Stimulated activated CD8-positive, alpha-beta memory T cell treated with anti-CD3 and anti-CD28 coated beads, Interleukin-15, amount 100 ng/mL, for 1 hour (primary cell): ENCODE measurements around the gene TPX2.

Source experiments
- DNase-seq: peaks from one replicate; pipeline ENCODE4 v3.0.0-alpha.2; 2020; ENCODE audit warnings: low read depth

The TPX2 gene

GRCh38 chr20:31760519-31761240 lies 21.6 kb downstream of the TPX2 start:
- no peak for DNase-seq

GRCh38 chr20:31764641-31765305 lies 25.7 kb downstream of the TPX2 start:
- no peak for DNase-seq

- DNase-seq, result no peak
Measured at GRCh38 chr20:31767805-31768204, 28.7 kb downstream of the TPX2 start.

GRCh38 chr20:31769681-31770080 lies 30.6 kb downstream of the TPX2 start:
- DNase-seq, result no peak

- DNase-seq, result no peak
Measured at GRCh38 chr20:31770243-31770642, 31.2 kb downstream of the TPX2 start.

GRCh38 chr20:31774408-31774807 lies 35.3 kb downstream of the TPX2 start:
- DNase-seq, result no peak

- DNase-seq, result no peak
Measured at GRCh38 chr20:31780839-31781238, 41.7 kb downstream of the TPX2 start.

- no peak for DNase-seq
Measured at GRCh38 chr20:31781945-31782344, 42.9 kb downstream of the TPX2 start.

- no peak for DNase-seq
Measured at GRCh38 chr20:31784354-31785044, 45.4 kb downstream of the TPX2 start.

GRCh38 chr20:31785089-31785488 lies 46.0 kb downstream of the TPX2 start:
- no peak for DNase-seq

- DNase-seq, result no peak
Measured at GRCh38 chr20:31788578-31788977, 49.5 kb downstream of the TPX2 start.

- no peak for DNase-seq
Measured at GRCh38 chr20:31790401-31790800, 51.3 kb downstream of the TPX2 start.

- DNase-seq, result no peak
Measured at GRCh38 chr20:31797364-31797763, 58.3 kb downstream of the TPX2 start.

- no peak for DNase-seq
Measured at GRCh38 chr20:31801508-31801907, 62.4 kb downstream of the TPX2 start.

- no peak for DNase-seq
Measured at GRCh38 chr20:31803552-31804291, 64.6 kb downstream of the TPX2 start.

- no peak for DNase-seq
Measured at GRCh38 chr20:31806564-31807355, 67.7 kb downstream of the TPX2 start.

- DNase-seq, result no peak
Measured at GRCh38 chr20:31808481-31808880, 69.4 kb downstream of the TPX2 start.

- no peak for DNase-seq
Measured at GRCh38 chr20:31809661-31810060, 70.6 kb downstream of the TPX2 start.

- no peak for DNase-seq
Measured at GRCh38 chr20:31811198-31811597, 72.1 kb downstream of the TPX2 start.

GRCh38 chr20:31811796-31812728 lies 73.0 kb downstream of the TPX2 start:
- DNase-seq, result no peak

- DNase-seq, result no peak
Measured at GRCh38 chr20:31813611-31814010, 74.5 kb downstream of the TPX2 start.
